Hindlimb muscle (tissue), 1 donor: ENCODE results near the gene PNKD. TPM values are rescaled to one million over a fixed set of nuclear protein-coding genes. Genes with fewer than 3 reads are reported as not detected.
"Not testable (repeated sequence)": the region's sequence is repeated elsewhere in the genome, so short reads cannot be mapped to it uniquely, and the experiment has no call there.

Experiments used
- DNase-seq: peaks from one replicate; pipeline ENCODE4 v3.0.0-alpha.2; 2013
- polyA plus RNA-seq: library from polyadenylated mRNA; unstranded; fragments of 120-200 nt; gene quantifications from one replicate; pipeline ENCODE4 v1.2.1, GENCODE V29; 2013; ENCODE audit not compliant: insufficient read length

The PNKD gene
- polyA plus RNA-seq, 1 donor, result 50.1 TPM

- no peak for DNase-seq
These were observed 23.6 kb downstream of the PNKD start for GRCh38 chr2:218293715-218294429.

- no peak for DNase-seq
These were observed 24.2 kb downstream of the PNKD start for GRCh38 chr2:218294430-218295022.

- DNase-seq, result no peak
These were observed 24.7 kb downstream of the PNKD start for GRCh38 chr2:218295029-218295428.

DNA sequence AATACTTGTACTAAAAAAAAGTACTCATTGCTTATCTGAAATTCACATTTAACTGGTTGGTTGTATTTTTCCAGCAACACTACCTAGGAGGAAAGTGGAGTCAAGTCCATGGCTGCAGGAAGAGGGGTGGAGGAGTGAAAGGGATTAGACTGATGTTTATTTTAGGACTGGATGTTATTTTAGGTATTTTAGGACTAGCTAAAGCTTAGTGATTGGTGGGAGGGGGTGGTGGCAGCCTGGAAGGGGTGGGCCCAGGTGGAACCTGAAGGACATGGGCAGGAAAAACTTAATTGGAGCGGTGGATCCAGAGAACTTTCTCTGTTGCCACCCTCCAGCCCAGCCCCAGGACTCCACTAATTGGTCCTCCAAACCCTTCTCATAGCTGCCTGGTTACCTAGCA lies 25.9 kb downstream of the PNKD start:
- DNase-seq, result no peak

GRCh38 chr2:218296847-218297246 lies 26.5 kb downstream of the PNKD start:
- DNase-seq, result no peak

DNA sequence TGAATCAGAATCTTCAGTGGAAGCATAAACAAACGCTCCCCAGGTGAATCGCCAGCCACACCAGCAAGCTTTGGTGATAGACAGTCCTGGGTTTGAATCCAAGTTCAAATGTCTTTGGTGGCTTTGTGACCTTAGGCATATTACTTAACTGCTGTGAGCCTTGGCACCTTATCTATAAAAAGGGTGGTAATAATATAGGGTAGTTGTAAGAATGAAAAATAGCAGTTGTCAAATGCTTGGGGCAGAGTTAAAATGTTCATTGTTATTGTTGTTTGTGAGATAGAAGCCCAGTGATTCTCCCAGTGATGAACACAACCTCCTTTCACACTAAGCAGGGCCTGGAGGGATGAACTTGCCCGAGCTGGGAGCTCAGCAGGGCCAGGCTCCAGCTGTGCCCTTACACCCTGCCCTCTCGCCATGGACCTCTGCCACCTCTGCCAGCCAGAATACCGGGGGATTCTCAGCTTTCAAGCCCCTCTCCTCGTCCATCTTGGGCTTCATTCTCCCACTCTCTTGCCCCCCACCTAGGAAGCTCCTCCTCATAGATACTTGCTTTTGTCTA lies 28.1 kb downstream of the PNKD start:
- no peak for DNase-seq

- DNase-seq, result no peak
These were observed 29.8 kb downstream of the PNKD start for GRCh38 chr2:218300141-218300540.

DNA sequence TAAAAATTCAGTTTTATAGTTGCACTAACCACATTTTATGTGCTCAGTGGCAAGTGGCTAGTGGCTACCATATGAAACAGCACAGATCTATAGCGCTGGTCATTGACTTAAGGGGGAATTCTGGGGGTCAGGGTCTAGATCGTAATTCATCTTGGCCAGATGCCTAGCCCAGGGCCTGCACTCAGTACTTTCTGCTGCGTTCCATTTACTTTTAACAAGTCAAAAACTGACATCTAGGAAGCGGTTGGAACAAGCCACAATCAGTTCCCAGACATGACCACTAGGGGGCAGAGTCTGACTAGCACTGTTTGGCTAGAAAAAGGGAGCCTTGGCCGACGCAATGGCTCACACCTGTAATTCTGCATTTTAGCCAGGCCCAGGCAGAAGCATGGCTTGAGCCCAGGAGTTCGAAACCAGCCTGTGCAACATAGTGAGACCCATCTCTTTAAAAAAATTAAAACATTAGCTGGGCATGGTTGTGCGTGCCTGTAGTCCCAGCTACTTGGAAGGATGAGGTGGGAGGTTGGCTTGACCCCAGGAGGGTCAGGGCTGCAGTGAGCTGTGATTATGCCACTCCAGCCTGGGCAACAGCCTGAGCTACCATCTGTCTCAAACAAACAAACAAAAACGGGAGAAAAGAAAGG lies 31.0 kb downstream of the PNKD start:
- peak; percentile 82 for DNase-seq

- no peak for DNase-seq
These were observed 35.1 kb downstream of the PNKD start for GRCh38 chr2:218305383-218305782.

DNA sequence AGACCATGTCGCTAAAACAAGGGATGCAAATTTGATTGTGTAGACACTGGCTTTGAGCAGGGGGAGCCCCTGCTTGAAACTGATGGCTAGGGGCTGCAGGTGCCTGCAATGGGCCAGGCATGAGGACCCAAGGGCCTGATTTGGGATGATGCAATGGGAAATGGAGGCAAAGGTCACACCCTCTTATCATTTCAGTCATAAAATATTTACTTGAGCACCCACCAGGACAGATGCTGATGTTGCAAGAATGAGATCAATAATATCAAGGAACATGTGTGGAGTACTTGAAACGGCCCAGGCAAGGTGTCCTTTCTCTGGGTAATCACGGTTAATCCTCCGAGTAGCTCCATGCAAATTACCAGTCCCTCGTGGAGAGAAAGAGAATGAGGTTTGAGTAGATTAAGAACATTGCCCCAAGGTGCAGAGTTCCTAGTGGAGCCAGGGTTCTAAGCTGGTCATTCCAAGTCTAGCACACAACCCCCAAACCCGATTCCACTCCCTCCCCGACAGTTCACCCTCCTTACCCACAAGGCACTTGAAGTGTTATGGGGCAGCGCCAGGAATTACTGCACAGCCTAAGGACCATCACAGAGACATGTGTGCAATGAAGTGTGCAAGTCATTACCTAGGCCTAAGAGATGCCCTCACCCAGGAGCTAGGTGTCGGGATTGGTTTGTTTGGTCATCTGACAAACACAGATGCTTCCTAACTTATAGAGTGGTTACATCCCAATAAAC lies 36.0 kb downstream of the PNKD start:
- DNase-seq, result no peak

GRCh38 chr2:218307415-218308090 lies 37.2 kb downstream of the PNKD start:
- DNase-seq, result no peak

- DNase-seq, result no peak
These were observed 40.7 kb downstream of the PNKD start for GRCh38 chr2:218310853-218311540.

DNA sequence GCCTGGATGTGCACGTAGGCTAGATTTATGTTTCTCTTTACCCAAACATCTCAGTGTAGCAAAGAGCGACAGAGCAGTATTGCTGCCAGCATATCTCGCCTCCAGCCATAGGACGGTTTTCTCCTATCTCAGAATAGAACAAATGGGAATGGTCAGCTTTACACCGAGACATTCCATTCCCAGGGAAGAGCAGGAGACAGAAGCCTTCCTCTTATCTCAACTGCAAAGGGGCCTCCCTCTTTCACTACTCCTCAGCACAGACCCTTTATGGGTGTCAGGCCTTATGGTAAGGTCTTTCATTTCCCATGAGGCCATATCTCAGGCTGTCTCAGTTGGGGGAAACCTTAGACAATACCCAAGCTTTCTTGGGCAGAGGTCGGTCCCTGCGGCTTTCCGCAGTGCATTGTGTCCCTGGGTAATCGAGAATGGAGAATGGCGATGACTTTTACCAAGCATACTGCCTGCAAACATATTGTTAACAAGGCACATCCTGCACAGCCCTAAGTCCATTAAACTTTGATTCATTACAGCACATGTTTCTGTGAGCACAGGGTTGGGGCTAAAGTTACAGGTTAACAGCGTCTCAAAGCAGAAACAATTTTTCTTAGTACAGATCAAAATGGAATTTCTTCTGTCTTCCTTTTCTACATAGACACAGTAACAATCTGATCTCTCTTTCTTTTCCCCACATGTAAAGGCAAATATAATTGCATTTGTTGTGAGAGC lies 41.4 kb downstream of the PNKD start:
- not testable (repeated sequence) for DNase-seq

- DNase-seq, result no peak
These were observed 42.0 kb downstream of the PNKD start for GRCh38 chr2:218312267-218312756.

DNA sequence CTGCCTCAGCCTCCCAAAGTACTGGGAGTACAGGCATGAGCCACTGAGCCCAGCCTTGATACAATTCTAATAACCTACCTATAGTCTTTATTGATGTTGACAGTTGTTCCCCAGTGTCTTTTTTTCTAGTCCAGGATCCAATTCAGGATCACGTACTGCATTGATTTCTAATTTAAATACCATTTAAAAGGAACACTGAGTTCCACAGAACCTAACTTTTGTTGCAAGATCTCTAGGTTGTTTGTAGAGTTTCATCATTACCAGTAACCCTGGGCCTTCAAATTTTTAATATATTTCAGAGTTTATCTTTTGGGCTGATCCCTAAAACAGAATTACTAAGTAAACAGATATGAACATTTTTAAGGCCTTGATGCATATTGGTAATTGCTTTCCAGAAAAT lies 43.0 kb downstream of the PNKD start:
- no peak for DNase-seq

GRCh38 chr2:218314764-218315163 lies 44.4 kb downstream of the PNKD start:
- not testable (repeated sequence) for DNase-seq

GRCh38 chr2:218315397-218315796 lies 45.1 kb downstream of the PNKD start:
- no peak for DNase-seq

GRCh38 chr2:218317303-218317630 lies 46.9 kb downstream of the PNKD start:
- no peak for DNase-seq

- no peak for DNase-seq
These were observed 47.5 kb downstream of the PNKD start for GRCh38 chr2:218317835-218318234.

GRCh38 chr2:218318241-218318640 lies 47.9 kb downstream of the PNKD start:
- DNase-seq, result no peak

- DNase-seq, result no peak
These were observed 49.6 kb downstream of the PNKD start for GRCh38 chr2:218319813-218320365.
